ENCODE results near the gene TMEM42. TPM values are rescaled to one million over a fixed set of nuclear protein-coding genes. Genes with fewer than 3 reads are reported as not detected.
"Not testable (repeated sequence)": the region's sequence is repeated elsewhere in the genome, so short reads cannot be mapped to it uniquely, and the experiment has no call there.

Gene TMEM42
- 12.6 and 13.0 TPM in 2 replicates for total RNA-seq

- DNase-seq (ENCODE audit: low read depth), result peak; percentile 95
- TF ChIP-seq CTCF (IDR thresholded peaks at IDR 0.05; ENCODE audit: insufficient read depth, low read depth, low read length), result peak; percentile 47
- H3K4me3 ChIP-seq (ENCODE audit: low read depth, low read length), result peak within 1 kb of the TSS; percentile 77
Observed at GRCh38 chr3:44861412-44862225, at the start of gene TMEM42. TSS of gene TMEM42 (plus strand) at chr3:44861912. CDS start at chr3:44861925, 13 bp downstream.

GRCh38 chr3:44814751-44815150 lies 47.0 kb upstream of the TMEM42 start:
- TF ChIP-seq CTCF (IDR thresholded peaks at IDR 0.05; ENCODE audit: insufficient read depth, low read depth, low read length), result no peak
- no peak overlapping the region for H3K4me3 ChIP-seq (ENCODE audit: low read depth, low read length)
- no peak for DNase-seq (ENCODE audit: low read depth)

- not testable (repeated sequence) for DNase-seq (ENCODE audit: low read depth)
Observed at GRCh38 chr3:44816334-44816733, 45.4 kb upstream of the TMEM42 start.

GRCh38 chr3:44821206-44821605 lies 40.5 kb upstream of the TMEM42 start:
- not testable (repeated sequence) for DNase-seq (ENCODE audit: low read depth); H3K4me3 ChIP-seq (ENCODE audit: low read depth, low read length)

More at GRCh38 chr3:44816334-44816733, 45.4 kb upstream of the TMEM42 start:
- not testable (repeated sequence) for H3K4me3 ChIP-seq (ENCODE audit: low read depth, low read length)

- DNase-seq (ENCODE audit: low read depth), result peak; percentile 59
- TF ChIP-seq CTCF (IDR thresholded peaks at IDR 0.05; ENCODE audit: insufficient read depth, low read depth, low read length), result no peak
- H3K4me3 ChIP-seq (ENCODE audit: low read depth, low read length), result no peak overlapping the region
Observed at GRCh38 chr3:44825264-44825925, 36.3 kb upstream of the TMEM42 start.

GRCh38 chr3:44827196-44827595 lies 34.5 kb upstream of the TMEM42 start:
- TF ChIP-seq CTCF (IDR thresholded peaks at IDR 0.05; ENCODE audit: insufficient read depth, low read depth, low read length), result no peak
- no peak for DNase-seq (ENCODE audit: low read depth)
- no peak overlapping the region for H3K4me3 ChIP-seq (ENCODE audit: low read depth, low read length)

GRCh38 chr3:44831232-44831631 lies 30.5 kb upstream of the TMEM42 start:
- H3K4me3 ChIP-seq (ENCODE audit: low read depth, low read length), result no peak overlapping the region
- TF ChIP-seq CTCF (IDR thresholded peaks at IDR 0.05; ENCODE audit: insufficient read depth, low read depth, low read length), result no peak
- DNase-seq (ENCODE audit: low read depth), result no peak
